Activated CD8-positive, alpha-beta memory T cell treated with anti-CD3 and anti-CD28 coated beads for 1 hour (primary cell): Measurements from ENCODE around the gene IRGQ.
A peak's percentile ranks its signal among the peaks of the same experiment; 100 is the strongest.
"Not testable (repeated sequence)": the region's sequence is repeated elsewhere in the genome, so short reads cannot be mapped to it uniquely, and the experiment has no call there.

Experiments used
- DNase-seq, 2 donors: peaks; one replicate each; pipeline ENCODE4 v3.0.0-alpha.2; 2020; ENCODE audit warnings: low read depth in 1 of 2; ENCODE audit errors: extremely low read depth in 1 of 2

Gene IRGQ

DNA sequence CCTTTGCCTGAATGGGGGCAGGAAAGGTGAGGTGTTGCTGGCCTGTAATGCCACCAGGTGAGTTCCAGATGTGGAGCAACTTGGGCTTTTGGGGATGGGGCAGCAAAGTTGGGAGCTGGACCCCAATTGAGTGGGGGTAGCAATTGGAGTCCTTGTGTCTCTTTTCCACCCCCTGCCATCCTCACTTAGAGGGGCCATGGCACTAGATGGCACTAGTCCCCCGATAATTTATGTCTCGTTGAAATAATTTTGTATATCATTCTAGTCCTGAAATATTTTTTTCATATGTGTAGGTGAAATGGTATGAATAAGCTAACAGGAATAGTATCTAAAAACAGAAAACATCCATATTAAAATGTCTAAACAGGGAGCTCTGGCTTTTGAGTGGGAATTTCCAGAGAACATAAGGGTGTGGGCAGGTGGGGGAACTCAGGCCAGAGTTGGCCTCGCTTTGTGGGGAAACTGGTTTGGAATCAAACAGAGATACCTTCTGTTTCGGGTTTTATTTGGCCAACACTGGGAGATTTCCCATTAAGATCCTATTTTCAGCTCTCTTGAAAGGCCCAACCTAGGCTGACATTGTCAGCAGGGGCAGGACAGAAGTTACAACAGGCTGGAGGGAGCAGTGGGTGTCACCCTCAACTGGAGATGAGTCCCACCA lies 3.8 kb upstream of the IRGQ start:
- DNase-seq, result no peak

DNA sequence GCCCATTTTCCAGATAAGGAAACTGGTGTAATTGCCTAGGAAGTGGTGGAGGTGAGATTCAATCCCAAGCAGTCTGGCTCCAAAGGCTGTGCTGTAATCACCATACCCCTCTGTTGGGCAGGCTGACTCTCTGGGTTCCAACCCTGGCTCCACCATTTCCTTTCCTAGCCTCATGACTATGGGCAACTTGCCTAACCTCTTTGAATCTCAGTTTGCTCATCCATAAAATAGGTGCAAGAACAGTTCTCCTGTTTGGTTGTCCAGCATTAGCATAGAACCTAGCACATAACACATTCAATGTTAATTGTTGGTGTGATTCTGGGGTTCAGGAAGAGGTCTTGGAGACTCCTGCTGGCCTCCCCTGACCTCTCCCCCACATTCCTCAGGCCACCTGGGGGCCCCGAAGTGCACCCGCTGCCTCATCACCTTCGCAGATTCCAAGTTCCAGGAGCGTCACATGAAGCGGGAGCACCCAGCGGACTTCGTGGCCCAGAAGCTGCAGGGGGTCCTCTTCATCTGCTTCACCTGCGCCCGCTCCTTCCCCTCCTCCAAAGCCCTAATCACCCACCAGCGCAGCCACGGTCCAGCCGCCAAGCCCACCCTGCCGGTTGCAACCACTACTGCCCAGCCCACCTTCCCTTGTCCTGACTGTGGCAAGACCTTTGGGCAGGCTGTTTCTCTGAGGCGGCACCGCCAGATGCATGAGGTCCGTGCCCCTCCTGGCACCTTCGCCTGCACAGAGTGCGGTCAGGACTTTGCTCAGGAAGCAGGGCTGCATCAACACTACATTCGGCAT lies 2.7 kb upstream of the IRGQ start:
- no peak for DNase-seq

DNA sequence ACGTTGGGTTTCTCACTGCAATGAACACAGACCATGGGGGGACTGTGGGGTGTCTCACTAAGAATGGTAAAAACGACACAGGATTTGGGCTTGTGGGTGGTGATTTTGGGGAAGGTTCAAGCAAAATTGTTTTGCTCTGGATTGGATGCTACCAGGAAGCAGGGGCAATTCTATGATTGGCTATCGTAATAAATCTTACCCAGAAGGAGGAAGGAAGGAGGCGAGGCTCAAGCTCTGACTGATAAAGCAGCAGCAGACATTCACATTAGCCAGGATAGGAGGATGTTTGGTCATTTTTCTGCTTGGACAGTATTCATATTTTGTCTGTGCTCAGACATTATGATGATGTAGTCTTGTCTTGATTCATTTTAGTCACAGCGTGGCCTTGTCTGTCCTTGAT lies 1.9 kb upstream of the IRGQ start:
- DNase-seq, result no peak

DNA sequence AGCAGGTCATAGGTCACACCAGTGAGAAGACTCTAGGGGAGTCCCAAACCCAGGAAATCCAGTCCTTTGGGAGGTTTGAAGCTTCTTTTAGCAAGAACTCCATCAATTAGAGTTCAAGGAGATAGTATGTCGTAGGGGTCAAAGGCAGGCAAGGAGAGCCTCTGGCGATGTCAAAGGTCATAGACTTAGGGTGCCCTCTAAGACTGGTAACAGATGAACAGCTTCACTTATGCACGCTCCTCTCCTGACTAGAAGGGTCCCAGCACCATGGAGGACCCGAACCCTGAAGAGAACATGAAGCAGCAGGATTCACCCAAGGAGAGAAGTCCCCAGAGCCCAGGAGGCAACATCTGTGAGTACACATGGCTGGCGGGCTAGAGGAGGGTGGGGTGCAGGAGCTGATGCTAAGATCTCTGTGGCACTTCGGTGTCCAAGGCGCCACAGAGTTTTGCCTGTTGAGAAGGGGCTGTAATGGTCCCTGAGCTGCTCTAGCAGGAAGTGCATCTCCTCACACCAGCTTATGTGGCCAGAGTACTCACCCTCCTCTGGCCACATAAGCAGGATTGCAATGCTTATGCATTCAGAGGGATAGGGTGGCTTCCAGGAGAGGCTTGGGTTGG lies 1.0 kb upstream of the IRGQ start:
- no peak for DNase-seq

DNA sequence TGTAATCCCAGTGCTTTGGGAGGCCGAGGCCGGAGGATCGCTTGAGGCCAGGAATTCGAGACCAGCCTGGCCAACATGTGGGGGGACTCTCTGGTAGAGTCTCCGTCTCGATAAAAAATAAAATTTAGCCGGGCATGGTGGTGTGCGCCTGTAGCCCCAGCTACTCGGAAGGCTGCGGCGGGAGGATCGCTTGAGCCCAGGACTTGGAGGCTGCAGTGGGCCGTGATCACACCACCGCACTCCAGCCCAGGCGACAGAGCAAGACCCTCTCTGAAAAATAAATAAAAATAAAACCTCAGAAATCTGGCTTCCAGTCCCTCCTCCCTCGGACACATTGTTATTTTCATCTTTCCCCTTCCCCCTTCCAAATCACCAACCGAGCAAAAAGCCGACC lies 332 bp downstream of the IRGQ start:
- no peak for DNase-seq

DNA sequence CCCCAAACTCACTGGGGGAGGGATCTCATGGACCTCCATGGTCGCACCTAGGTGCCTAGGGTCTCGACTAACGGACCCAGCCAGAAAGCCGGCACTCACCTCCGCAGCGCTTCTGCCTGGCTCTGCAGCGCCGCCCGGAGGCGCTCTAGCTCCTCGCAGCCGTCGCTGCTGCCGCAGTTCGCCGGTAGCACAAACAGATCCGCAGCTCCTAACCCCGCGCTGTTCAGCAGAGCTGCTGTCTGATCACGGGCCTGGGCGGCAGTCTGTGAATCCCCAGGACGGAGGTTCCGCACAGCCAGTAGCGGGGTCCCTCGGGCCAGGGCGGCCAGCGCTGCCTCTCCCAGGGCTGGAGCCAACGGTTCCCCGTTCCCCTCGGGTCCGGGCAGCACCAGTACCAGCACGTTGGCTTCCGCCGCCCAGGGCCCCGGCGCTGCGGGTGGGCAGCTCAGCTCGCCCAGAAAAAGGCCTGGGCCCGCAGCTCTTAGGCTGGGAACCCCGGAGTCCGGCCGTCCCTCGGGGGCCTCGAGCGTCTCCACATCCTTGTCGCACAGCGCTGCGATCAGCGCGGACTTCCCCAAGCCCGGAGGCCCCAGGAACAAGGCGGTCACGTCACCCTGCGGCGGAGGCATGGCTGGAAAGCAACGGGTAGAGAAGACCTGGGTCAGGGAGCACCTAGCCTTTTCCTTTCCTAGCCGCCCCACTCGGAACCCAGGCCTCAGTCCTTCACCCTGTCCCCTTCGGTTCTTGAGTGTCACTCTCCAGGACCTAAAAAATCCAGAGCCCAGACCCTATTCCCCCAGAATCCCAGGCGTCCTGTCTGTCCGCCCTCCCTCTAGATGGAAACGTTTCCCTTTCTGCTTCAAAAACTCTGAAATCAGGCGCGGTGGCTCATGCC lies 977 bp downstream of the IRGQ start:
- DNase-seq, result peak in 1 of 2 donors; percentile 57

DNA sequence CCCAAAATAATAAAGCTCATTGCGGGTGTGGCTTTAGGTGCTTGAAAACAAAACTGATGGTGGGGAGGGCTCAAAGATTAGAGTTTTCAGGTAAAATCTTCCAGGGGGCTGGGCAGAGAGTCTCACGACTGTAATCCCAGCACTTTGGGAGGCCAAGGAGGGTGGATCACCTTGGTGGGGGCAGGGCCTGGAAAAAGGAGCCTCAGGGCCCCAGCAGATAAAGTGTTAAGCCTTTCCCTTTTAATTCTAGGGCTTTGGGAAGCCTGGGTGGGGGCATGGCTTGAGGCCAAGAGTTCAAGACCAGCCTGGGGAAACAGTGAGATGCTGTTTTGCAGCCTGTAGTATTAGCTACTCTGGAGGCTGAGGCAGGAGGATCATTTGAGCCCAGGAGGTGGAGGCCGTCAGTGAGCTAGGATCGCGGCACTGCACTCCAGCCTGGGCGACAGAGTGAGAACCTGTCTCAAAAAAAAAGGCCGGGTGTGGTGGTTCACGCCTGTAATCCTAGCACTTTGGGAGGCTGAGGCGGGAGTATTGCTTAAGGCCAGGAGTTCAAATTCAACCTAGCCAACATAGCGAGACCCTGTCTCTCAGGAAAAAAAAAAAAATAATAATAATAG lies 1.7 kb downstream of the IRGQ start:
- no peak for DNase-seq

DNA sequence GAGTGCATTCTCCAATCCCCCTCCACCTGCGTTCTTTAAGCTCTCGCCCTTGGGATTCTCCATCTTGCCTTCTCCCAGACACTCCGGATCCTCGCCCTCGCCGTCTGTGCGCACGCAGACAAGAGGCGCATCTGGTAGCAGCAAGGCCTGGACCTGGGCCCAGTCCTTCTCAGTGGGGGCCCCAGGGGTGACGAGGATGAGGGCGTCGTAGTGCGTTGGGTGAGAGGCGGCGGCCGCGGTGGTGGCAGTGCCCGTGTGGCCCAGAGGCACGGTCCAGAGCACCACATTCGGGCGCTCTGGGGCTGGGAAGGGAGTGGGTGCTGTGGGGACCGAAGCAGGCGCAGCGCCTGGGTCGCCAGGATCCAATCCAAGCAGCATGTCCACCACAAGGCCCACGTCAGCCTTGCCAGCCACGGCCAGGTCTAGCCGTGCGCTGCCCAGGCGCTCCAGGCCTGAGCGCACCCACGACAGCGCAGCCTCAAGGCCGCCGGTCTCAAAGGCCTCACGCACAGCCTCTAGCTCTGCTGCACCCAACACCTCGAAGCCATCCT lies 3.1 kb downstream of the IRGQ start:
- no peak for DNase-seq

DNA sequence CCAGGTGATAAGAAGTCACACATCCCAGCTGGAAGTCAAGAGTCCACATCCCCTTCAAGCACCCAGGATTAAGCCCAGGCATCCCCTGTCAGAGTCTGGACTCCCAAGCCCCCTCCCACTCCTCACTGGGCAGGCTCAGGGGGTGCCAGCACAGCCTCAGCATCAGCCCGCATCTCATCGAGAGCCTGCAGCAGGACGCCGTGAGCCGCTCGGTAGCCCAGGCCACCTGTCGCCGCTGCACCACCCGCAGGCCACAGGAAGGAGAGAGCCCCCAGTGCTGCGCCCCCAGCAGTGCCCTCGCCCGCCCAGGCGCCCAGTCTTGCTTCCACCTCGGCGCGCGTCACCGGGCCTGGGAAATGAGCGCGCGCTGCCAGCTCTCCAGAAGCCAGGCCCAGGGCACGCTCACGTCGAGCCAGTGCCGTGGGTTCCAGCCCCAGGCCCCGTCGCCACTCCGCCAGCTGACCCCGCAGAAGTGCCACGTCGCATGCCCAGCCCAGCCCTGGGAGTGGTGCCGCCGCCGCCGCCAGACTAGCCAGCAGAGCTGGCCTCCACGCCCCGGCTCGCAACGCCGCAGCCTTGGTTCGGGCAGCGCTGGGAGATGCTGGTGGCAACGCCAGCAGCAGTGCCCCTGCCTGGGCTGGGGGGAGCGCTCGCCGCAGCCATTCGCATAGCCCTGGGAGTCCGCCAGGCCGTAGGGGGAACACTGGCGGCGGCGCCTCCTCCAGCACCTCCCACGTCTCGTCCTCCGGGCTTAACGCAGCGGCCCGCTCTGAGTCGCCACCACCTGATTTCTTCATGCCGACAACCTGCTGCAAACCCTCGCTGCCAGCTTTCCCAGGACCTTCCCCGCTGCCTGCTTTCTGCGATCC lies 3.8 kb downstream of the IRGQ start:
- DNase-seq, result no peak

DNA sequence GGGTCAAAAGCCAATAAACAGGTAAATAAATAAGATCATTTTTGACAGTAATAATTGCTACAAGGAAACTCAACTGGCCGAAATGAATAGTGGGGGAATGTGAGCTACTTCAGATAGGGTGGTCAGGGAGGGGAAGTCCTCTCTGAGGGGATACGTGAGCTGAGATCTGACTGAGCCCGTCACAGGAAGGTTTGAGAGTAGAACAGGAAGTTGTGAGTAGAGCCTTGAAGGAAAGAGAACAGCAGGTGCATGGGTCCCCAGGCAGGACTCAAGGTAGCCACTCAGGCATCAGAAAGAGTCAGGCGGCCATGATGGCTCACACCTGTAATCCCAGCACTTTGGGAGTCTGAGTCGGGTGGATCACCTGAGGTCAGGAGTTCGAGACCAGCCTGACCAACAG lies 6.3 kb downstream of the IRGQ start:
- DNase-seq, result no peak

DNA sequence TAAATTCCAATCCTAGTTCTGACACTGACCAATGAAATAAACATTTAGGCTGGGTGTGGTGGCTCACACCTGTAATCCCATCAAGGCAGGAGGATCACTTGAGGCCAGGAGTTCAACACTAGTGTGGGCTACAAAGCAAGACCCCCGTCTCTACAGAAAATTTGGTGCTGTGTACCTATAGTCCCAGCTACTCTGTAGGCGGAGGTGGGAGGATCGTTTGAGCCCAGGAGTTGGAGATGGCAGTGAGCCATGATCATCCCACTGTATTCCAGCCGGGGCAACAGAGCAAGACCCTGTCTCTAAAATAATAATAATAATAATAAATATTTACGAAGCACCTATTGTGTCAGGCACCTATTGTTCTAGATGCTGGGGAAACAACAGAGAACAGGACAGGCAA lies 6.7 kb downstream of the IRGQ start:
- no peak for DNase-seq

DNA sequence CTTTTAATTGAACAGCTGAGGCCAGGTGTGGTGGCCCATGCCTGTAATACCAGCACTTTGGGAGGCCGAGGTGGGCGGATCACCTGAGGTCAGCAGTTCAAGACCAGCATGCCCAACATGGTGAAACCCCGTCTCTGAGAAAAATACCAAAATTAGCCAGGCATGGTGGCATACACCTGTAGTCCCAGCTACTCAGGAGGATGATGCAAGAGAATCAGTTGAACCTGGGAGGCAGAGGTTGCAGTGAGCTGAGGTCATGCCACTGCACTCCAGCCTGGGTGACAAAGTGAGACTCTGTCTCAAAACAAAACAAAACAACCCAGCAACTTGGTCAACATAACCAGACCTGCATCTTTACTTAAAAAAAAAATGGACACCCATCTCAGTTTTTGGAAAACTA lies 8.9 kb downstream of the IRGQ start:
- not testable (repeated sequence) for DNase-seq

DNA sequence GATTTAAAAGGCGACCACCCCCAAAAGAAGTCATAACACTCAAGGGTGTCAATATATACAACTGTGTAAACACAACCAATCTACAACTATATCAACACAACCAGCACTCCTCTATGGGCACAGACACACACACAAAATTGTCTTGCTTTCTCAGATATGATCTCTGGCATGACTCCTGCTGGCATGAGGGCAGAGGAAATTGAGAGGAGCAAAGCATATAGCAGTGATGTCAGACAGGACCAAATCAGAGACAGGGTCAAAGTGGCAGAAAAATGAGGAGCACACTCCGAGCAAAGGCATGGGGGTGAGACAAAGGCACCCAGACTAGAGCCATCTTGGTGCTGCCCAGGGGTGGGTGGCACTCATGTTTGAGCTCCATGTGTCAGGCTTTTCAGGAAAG lies 9.6 kb downstream of the IRGQ start:
- no peak for DNase-seq

DNA sequence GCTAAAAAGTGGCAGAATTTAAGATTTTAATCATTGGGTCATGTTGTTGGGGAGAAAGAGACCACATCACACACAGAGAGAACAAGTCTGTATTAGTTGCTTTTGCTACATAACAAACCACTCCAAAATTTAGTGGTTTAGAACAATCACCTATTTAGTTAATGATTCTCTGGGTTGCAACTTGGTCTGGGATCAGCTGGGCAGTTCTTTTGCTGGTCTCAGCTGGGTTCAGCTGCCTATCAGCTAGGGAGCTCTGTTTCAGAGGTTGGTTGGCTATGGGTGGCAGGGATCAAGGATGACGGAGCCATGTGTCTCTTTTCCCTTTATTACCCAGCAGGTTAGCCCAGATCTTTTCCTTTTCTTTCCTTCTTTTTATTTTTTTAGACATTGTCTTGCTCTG lies 11.4 kb downstream of the IRGQ start:
- no peak for DNase-seq

DNA sequence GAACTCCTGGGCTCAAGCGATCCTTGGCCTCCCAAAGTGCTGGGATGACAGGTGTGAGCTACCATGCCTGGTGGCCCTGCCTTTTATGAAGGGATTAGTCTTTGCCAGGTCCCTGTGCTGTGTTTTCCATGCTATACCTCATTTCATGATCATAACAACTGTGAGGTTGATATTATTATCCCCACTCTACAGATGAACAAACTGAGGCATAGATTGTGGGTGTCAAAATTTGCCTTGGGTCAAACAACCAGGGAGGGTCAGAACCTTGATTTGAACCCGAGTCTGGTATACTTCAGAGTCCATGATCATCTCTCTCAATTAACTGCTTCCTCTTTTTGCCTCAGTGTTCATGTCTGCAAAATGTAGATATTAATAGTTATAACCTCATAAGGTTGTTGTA lies 13.4 kb downstream of the IRGQ start:
- no peak for DNase-seq

DNA sequence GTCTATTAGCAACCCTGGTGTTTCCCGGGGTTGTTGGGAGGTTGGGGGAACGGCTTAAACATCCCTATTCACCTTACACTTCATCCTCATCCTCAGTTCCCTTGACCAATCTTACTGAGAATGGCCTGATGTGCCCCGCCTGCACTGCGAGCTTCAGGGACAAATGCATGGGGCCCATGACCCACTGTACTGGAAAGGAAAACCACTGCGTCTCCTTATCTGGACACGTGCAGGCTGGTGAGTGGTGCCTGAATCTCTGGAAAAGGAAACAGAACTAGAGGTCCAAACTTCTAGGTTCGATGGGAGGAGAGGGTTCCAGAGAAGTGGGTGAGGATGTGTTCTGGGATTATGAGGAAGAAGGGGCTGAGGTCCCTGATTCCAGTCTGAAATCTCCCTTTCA lies 14.5 kb downstream of the IRGQ start:
- no peak for DNase-seq

DNA sequence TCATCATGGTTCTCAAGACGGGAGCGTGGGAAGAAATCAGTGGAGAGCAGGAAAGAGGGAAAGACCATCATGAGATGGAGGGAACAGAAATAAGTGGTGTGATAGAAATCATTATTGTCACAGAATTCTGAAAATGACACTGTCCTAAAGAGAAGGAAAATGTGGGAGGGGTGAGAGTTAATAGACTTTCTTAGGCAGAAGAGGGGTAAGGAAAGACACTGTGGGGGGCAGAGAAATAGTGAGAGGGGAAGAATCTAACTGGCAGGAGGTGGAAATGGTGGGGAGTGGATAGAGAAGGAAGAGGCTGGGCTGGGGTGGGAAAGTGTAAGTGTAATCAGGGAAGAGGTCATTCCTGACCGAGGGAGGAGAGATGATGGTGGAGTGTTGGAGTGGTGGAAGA lies 17.1 kb downstream of the IRGQ start:
- no peak for DNase-seq

DNA sequence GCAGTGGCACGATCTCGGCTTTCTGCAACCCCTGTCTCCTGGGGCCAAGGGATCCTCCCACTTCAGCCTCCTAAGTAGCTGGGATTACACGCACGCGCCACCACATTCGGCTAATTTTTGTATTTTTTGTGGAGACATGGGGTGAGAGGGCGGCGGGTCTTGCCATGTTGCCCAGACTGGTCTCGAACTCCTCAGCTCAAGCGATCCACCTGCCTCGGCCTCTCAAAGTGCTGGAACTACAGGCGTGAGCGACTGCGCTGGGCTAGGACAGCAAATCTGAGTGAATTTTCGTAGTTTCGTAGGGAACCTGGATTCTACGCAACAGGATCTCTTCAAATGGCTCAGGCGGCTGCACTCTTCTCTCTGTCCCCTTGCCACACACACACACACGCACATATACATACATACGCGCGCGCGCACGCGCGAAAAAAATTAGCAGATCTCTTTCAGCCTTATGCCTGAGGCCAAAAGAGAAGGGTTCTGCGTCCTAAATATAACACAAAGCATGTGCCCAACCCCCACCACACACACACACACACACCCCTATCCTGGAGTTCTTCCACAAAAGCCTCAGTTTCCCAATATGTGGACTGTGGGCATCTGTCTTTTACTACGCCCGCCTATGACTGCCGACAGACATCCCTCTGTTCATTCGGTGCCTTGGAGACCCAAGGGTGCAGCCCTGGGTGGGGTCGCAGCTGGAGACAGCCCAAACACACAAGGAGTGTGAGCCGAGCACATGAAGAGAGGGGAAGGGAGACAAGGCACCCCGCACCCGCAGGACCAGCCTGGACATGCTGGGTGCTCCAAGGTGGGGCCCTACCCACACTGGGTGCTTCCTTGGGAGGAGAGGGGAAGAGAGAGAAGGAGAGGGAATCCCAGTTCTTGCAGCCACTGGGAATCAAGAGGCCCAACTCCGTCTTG lies 19.7 kb downstream of the IRGQ start:
- DNase-seq, result no peak
